MM.1S (cell line): ENCODE measurements around the gene RCN1.

Experiments
- CTCF ChIP-seq: fragments of 300-600 bp; sonication (generic); IDR thresholded peaks from 2 replicates; pipeline ENCODE4 v1.5.1; 2016; ENCODE audit warnings: antibody characterized with exemption, low read length, mixed read lengths
- EZH2 ChIP-seq: fragments of 300-600 bp; sonication (generic); optimal IDR thresholded peaks from 2 replicates; pipeline ENCODE3; 2017; ENCODE audit warnings: low read depth, mild to moderate bottlenecking, antibody characterized with exemption, low read length, mixed read lengths

- no peak for TF ChIP-seq CTCF
- TF ChIP-seq EZH2: no peak
Observed at GRCh38 chr11:32069361-32070058, 21.4 kb upstream of the RCN1 start.
